UCSD-AML1 (cell line): ENCODE measurements around the gene ADAMTSL2.
A peak's percentile ranks its signal among the peaks of the same experiment; 100 is the strongest.

Experiments used
- DNase-seq: peaks from one replicate; lab custom pipeline; 2025; ENCODE audit not compliant: unreplicated experiment; lab: John Stamatoyannopoulos, UW

Gene ADAMTSL2

DNA sequence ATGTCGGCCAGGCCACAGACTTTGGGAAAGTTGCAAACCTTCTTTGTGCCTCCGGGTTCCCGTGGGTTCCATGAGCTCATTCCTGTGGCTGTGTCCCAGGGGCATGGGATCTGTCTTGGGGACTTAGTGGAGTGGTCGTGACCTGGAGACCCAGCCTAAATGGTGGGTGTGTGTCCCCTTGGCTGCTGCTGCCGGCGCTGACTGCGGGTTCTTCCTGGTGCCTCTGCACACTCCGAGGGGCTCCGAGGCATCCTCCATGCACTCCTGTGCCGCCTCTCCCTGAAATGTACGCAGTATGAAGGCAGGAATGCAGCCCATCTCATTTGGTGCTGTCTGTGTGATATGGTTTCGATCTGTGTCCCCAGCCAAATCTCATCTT is 34.6 kb upstream of the ADAMTSL2 start:
- no peak for DNase-seq

DNA sequence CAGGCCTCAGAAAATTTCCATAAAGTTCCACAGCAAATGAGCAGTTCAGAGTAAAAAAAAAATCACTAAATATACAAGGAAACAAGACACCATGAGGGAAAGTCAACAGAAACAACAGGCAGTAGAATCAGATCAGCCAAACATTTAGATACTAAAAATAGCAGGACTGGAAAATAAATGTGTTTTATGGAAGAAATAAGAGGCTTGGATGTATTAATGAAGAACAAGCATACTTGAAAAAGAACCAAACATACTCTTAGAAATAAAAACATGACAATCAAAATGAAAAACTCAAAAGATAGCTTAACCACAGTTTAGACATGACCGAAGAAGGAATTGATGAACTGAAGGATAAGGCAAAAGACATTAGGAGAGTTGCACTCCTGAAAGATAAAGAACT is 32.4 kb upstream of the ADAMTSL2 start:
- DNase-seq: no peak

DNA sequence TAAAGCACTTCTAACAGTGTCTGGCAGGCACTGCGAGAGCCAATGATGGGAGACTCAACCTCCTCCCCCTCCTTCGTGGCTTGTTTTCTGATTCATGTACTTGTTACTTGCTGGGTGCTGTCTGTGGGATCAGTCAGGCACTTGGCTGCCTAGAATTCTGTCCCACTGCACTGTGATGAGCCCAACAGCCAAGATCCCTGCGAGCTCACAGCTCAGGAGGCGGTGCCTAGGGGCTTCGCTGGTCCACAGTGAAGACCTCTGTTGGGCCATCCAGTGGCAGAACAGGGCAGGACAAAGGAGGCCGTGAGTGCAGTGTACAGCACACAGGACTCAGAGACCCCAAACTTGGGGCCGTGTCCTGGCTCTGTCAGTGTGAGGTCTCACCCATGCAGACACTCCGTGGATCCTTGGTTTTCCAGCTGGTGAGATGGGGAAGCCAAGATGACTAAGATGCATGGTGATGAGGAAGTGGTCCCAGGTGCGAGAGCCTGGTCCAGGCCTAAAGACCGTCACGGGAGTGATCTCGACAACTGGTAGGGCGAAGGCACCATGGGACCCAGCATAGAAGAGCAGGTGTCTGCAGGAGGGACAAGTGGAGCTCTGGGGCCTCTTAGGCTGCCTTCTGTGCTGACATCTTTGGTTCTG is 29.2 kb upstream of the ADAMTSL2 start:
- DNase-seq: no peak

DNA sequence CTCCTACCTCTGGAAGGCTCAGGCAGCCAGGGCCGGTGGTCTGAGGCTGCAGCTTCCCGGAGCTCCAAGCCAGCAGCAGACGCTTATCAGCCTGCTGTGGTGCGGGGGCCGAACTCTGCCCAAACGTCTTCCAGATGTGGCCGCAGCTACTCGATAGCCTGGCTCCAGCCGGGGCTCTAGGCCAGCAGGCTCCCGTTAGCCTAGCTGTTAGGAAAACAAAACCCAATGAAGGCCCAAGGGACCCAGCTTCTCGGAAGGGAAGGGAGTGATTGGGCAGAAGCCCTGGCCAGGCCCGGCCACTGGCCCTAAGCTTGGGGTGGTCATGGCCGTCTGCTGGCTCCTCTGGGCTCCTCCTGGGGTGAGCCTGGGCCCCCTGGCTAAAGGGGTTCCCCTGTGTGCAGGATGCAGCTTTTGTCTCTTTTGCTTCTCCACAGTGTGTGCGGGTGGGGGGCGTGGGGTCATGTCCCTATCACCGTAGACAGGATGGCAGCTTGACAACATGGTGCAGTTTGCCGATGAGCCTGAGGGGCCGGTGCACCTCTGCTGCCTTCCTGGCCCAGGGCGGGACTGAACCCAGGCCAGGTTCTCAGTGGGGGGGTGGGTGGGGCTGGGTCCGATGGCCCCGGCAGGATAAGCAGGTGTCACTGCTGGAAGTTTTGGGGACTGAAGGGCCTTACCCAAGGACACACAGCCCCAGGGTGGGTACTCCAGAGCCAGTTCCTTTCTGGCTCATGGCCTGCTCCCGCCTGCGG is 28.4 kb upstream of the ADAMTSL2 start:
- no peak for DNase-seq

DNA sequence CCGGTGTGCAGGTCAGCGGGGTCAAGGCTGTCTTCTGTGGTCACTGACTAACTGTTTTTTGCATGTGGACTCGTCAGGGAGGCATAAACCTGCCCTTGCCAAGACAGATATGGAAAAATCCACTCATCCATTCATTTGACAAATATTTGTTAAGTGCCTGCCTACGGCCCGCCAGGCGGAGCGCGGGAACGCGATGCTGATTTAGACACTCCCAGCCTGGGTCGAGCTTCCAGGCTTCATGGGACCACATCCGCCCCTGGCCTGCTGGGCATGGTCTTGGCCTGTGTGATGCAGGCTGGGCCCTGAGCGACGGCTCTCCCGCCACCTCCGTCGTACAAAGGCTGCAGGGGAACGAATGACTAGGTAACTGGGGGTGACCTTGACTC is 27.9 kb upstream of the ADAMTSL2 start:
- no peak for DNase-seq

DNA sequence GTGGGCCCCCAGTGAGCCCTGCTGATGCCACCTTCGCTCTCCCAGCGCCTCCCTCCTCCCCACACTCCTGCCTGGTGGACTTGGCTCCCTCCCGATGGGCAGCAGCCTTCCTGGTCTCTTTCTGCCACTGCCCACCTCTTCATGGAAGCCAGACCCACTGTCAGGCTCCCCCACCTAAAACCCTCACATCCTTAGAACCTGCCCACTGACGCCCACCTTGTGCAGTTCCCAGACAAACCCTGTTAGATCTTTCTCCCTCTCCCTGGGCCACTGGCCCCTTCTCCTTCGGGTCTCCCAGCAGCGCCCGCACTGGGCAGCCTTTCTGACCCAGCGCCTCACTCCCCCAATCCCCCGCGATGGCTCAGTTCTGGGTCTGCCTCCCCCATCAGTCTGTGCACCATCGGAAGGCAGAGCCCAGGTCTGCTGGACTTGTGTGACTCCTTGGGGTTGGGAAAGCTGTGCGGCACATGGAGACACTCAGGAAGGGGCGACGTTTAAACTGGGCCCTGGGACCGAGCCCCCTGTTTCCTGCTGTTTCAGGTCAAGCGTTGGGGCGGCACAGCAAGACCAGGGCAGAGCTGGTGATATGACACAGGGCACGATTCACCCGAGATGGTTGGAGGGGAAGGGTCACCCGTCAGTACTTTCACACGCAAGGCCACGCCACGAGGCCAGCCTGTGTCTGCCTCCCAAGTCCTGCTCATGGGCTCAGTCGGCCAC is 27.1 kb upstream of the ADAMTSL2 start:
- no peak for DNase-seq

DNA sequence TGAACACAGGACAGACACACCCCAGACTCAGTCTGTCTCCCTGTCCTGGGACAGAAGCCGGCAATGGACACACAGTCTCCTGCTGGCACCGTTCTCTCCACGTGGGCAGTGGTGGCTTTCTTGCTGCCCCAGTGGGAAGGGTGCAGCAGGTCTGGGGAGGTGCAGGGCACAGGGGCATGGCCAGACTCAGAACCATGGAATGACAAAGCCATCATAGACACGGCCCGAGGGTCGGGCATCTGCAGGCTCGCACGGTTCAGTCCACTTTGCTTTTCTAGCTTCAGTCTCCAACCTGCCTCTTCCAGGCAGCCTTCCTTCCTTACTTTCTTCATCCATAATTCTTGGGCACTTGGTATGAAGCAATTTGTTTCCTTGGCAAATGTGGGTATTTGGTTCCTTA is 26.5 kb upstream of the ADAMTSL2 start:
- DNase-seq: no peak

DNA sequence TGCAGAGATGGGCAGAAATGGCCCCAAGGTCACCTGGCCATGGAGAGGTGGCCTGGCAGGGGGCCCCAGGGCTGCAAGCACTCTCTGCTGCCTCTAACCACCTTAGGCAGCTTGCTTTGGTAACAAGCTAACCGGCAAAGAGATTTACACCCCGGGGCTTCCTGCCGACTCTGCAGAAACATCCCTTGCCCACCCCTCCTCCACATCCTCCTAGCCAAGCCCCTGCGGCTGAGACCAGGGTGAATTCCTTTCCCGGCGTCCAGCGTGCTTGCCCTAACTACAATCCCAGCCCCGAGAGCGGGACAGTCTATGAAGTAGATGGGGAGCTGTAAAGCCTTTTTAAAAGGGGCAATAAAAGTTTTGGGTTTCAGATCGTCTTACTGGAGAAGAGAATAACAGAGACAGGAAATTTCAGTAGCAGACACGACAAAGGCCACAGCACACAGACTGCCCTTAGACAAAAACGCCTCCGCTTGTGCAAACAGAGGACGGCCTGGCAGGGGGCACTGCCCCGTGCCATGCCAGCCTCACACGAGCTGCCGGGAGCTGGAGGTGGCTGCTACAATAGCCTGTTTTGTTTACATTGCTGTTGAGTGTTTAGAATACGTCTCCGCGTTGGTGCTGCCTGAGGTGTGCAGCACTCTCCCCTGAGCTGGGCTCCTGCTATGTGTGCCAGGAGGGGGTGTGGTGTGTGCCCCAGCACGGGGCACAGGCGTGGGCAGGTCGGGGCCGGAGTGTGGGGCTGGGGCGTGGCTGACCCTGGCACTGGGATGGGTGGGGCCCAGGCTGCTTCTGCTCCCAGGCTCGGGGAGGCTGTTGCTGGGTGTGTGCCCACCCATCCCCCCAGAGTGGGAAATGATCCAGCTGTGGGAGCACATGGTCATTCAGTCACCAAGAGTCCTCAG is 25.1 kb upstream of the ADAMTSL2 start:
- peak; percentile 29 for DNase-seq

DNA sequence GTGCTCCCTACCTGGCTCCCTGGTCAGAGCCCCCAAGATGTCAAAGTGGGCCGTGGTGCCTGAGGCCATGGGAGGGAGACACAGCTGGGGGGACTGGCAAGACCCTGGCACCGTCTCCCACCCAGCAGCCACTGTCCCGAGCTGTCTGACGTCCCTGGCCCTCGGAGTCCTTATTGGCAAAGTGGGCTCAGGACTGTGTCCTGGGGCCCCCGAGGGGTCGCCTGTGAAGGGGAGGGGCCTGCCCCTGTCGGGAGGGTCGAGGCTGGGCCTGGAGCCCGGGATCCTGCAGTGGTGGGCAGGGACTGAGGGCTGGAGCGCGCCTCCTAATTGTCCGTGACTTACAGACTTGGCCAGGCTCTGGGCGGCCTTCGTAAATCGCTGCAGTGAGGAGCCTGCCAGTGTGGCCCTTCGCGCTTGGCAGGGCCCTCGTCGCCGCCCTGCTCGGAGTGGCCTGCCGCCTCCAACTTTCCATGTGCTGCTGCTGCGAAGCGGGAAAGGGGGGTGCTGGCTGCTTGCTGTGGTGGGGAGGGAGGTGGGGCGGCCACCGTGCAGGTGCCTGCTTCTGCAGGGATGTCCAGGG is 23.5 kb upstream of the ADAMTSL2 start:
- DNase-seq: no peak

DNA sequence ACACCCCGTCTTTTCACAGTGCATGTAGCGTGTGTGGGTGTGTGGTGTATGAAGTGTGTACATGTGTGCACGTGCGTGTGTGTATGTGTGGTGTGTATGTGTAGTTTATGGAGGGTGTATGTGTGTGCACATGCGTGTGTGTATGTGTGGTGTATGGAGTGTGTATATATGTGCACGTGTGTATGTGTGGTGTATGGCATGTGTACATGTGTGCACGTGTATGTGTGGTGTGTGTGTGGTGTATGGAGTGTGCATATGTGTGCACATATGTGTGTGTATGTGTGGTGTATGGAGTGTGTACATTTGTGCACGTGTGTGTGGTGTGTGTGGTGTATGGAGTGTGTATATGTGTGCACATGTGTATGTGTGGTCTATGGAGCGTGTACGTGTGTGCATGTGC is 22.9 kb upstream of the ADAMTSL2 start:
- no peak for DNase-seq

DNA sequence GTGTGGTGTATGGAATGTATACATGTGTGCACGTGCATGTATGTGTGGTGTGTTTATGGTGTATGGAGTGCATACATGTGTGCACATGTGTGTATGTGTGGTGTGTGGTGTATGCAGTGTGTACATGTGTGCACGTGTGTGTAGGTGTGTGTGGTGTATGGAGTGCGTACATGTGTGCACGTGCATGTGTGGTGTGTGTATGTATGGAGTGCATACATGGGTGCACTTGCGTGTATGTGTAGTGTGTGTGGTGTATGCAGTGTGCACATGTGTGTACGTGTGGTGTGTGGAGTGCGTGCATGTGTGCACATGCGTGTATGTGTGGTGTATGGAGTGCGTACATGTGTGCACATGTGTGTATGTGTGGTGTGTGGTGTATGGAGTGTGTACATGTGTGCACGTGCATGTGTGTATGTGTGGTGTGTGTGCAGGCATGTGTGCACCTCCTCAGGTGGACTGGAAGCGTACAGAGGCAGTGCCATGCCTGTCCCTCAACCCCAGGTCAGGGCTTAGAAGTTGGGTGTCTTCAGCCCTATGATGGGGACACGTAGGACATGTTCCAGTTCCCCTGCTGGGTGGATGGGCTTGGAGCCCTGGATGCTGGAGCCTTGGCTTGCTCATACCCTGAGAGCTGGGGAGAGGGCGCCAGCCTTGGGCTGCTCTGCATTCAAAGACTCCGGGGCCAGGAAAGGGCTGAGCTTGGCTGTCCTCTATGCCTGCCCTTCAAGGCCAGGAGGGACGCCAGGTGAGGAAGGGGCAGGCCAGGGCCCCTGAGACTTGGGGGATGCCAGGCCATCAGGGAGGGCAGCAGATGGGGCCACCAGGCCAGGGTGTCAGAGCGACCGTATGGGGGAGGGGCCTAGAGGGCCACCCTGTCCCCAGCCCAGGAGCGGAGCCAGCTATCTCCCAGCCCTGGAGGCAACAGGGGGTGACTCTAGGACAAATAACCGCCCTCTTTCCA is 22.0 kb upstream of the ADAMTSL2 start:
- no peak for DNase-seq

DNA sequence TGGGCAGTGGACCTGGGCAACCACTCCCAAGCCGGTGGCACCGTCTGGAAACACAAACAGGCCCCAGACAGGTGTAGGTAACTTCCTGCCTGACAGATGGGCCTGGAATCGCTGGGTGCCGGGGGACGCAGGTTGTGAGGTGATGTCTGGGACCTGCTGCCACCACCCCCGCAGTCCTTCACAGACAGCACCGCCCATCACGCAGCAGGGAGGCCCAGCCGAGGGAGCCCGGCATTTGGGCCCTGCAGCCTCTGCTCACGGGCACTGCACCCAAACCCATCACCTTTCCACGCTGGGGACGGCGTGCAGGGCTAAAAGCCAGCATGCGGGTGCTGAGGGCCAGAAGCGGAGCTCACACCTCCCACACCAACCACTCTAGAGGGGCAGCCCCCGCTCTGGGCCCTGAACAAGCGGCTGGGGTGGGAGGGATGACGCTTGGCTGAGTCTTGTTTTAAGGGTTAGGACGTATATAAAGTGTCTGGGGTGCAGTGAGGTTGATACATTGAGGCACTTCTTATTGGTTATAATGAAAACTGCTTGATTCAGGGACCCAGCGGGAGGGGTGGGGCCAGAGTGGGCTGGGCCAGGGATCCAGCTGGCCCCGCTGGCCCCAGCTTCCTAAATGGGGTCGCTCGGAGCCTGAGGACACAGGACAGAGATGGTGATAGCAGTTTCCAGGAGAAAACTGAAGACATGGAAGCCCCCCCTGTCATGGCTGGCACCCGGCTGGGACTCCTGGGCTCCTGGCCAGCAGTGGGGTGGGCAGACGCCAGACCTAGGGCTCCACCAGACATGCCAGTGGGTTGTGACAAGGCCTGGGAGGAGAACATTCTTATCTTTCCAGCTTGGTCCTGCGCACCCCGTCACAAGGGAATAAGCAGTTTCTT is 21.0 kb upstream of the ADAMTSL2 start:
- DNase-seq: no peak

DNA sequence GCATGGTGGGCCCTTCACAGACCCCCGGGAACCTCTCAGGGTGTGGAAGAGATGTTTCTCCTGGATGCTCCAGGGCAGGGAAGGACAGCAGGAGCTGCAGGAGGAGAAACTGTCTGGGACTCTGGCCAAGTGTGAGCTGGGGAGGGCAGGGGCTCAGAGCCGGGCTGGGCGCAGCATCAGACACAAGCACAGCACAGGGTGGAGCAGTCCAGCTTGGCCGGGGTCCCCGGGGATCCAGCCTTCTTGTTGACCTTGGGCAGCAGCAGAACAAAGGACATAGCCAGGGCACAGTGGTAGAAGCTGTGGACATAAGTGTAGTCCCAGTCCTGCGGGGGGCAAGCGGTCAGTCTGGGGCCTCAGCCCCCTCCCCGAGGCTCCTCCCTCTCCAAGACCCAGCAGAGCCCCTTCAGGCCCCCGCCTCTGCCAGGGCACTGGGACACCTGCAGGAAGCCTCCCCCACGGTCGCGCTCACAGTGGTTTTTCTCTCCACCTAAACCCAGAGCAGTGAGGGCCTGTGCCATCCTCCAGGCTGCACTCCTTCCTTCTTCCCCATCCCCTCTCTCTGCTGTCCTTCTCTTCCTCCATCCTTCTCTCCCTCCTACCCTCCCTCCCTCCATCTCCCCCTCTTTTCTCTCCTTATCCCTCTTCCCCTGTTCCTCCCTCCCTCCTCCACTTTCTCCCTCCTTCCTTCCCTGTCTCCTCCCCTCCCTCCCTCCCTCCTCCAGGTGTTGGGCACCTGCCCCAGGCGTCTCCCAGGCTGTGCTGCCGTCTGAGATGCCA is 19.9 kb upstream of the ADAMTSL2 start:
- DNase-seq: no peak

DNA sequence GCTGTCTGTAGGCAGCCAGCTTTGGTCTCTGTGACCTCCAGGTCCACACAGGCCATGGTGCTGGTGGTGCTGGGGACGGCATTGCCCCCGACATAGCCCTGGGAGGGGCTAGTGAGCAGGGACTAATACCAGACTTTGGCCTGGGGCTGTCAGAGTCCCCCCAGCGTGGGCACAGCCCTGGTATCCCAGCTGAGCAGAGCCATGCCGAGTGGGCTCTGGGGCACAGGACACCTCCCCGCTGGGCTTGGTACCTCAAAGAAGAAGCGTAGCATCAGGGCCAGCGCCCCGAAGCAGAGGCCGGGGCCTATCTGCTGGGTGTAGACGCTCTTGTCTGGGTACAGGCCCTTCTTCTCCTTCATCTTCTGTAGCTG is 19.3 kb upstream of the ADAMTSL2 start:
- no peak for DNase-seq

DNA sequence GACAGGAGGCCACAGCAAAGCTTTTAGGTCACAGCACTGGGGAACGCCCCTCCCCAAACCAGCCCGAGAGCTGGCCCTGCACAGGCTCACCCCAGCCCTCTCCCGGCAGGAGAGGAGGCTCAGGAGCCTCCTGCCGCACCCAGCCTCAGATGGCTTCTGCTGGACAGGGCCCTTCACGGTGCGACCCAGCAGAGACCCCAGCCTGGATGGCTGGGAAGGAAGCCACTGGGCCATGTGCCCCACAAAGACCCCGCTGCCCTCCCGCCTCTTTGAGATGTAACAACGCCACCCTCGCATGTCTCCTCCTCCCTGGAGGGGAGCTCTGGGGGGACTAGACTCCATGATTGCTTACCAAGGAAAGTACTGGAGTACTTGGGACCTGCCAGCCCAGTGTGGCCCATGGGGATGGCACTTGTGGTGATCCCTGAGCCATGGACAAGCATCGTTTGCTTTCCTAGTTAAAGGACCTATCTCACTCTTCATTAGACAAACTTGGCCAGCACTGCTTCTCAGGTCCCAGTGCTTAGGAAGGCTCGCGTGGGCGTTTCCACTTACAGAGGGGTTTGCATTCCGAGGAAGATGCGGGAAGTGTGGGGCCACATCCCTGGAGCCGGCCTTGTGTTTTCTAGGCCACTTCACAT is 18.8 kb upstream of the ADAMTSL2 start:
- DNase-seq: no peak

DNA sequence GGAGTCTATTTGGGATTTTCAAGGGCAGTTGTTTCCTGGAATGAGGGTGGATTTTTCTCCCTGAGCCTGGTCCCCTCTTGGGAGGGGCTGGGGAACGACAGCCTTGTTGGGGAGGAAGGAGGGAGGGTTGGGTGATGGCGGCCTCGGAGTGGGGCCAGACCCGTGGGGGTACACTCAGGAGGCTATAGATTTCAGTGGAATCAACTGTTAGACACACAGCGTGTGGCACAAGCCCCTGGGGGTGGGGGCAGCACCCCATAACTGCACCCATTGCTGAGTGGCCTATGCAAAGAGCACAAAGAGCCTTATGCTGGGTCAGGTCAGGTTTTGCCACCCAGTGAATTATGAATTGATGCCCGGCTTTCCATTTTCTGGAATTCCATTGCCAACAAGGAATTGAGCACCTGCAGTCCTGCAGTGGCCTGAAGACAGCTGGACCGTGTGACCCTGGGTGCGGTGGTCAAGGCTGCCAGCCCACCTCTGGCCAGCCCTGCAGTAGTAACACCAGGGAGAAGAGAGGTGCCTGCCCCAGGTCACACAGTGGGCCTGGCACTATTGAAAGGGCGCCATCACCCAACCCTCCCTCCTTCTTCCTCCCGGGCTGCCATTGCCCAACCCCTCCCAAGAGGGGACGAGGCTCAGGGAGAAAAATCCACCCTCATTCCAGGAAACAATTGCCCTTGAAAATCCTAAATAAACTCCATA is 18.1 kb upstream of the ADAMTSL2 start:
- no peak for DNase-seq

DNA sequence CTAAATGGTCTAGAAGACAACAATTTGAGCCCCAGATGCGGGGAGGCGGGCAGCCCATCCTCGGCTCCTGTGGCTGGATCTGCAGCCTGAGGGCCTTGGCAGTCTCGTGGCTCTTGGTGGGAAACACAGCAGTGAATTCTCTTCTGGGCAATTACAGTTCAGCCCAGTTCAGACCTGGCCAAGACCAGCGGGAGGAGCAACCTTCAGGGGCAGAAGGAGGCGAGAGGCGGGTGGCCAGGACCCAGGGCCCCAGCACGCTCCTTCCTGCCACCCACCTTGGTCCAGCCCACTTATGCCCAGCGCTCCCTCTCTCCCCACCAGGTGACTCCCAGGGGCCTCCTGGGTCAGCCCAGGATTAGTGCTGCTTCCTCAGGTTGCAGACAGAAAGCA is 17.5 kb upstream of the ADAMTSL2 start:
- no peak for DNase-seq
